Glomerular visceral epithelial cell (primary cell): Measurements from ENCODE around the gene ST6GALNAC4.

Source experiments
- DNase-seq: peaks from one replicate; pipeline ENCODE4 v3.0.0-alpha.2; 2016; ENCODE audit errors: extremely low spot score

ST6GALNAC4 gene, protein sequence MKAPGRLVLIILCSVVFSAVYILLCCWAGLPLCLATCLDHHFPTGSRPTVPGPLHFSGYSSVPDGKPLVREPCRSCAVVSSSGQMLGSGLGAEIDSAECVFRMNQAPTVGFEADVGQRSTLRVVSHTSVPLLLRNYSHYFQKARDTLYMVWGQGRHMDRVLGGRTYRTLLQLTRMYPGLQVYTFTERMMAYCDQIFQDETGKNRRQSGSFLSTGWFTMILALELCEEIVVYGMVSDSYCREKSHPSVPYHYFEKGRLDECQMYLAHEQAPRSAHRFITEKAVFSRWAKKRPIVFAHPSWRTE

DNA sequence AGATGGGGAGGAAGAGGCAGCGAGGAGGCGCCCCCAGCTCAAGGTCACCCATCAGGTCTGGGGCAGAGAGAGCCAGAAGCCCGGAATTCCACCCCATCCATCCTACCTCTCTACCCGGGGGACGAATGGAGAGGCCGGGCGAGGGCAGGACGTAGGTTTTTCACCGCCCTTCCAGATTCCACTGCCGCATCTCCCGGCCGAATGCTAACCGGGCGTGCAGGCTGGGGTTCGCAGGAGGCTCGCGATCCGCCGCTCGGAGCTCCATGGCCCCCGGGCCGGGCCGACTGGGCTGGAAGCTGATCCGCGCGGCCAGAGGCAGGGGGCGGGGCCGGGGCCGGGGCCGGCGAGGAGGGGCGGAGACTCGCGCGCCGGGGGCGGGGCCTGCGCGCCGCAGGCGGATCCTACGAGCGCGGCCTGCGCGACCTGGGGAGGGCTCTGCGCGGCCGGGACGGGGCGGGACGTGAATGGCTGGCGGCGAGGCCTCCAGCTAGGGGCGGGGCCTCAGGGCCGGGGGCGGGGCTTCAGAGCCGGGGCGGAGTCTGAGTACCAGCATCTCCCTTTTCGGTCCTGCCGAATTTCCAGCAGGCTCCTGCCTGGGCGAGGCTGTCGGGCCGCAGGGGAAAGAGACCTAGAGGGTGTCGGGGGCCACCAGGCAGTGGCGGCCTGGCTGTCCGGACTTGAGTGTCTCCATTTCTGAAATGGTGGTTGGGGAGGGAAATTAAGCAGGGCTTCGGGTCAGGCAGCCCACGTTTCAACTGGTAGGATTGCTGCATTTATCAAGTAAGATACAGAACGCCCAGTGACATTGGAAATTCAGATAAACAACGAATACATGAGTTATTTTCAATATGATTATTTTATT is at the start of gene ST6GALNAC4:
Gene ST6GALNAC4, minus strand, starts transcription at position 322 of the 862 bp plus-strand sequence. CDS start 622 bp downstream, outside the sequence.
- peak; percentile 95 for DNase-seq

DNA sequence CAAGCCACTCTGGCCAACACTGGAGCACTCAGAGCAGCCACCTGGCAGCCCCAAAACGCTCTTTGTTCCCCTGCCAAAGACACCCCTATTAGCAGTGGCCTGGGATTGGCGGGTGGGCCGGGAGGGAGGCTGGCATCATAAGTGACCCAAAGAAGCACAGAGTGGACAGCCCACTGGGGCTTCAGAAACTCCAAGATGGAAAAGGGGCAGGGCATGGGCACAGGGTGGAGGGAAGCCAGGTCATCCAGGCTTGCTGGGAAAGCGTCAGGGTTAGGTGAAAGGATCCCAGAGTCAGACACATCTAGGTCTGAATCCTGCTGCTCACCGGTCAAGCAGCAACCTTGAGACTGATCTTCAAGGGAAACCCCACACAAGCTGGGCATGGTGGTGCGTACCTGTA is 49.1 kb upstream of the ST6GALNAC4 start:
- no peak for DNase-seq

GRCh38 chr9:127963359-127964064 is 46.7 kb upstream of the ST6GALNAC4 start:
- DNase-seq, result no peak

GRCh38 chr9:127963041-127963358 is 46.2 kb upstream of the ST6GALNAC4 start:
- no peak for DNase-seq

DNA sequence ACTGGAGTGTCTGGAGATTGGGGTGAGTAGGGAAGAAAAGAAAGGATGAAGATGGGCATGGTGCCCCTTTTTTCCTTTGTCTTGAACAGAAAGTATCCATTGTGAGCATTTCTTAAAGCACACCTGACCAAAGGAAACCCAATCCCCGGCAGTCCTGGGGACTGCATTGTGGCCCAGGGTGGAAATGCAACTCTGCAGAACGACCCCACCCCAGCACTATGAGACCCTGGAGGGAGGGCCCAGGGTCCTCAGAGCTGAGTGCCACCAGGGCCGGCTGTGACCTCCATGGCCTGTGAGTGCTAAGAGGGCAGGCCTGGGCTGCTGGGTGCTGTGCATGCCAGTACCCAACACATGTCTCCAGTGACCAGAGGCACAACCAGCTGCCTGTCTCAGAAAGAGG is 45.4 kb upstream of the ST6GALNAC4 start:
- no peak for DNase-seq

DNA sequence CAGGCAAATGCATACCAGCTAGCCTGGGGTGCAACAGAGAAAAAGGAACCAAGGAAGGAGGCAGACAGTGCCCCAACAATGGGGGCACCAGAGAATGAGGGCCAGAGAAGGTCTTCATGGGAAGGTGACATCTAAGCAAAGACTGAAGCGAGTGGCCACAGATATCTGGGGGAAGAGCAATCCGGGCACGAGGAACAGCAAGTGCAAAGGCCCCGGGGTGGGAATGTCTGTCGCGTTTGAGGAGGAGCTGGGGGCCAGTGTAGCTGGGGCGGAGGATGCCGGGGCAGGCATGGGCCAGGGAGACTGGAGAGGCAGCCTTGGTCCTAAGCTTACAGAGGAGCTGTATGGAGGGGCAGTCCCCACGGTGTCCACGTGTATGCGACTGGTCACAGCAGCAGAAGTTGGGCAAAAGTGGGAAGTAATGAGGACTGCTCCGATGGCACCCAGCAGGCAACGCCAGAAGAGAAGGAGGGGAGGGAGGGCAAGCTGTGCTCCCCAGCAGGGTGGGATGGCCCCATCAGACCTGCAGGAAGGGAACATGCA is 44.8 kb upstream of the ST6GALNAC4 start:
- no peak for DNase-seq

DNA sequence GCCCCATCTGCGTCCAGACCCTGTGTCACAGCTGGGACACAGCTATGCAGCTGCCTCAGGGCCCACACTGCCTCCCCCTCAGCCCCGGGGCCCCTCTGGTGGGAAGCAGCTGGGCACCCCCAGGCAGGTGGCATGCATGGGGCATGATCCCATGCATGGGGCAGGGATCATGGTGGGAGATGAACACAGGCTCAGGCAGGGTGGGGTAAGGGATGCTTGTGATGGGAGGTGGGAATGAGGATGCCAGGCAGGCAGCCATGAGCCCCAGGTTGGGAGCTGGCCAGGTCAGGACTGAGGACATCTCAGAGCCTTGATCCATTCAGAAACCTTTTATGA is 44.3 kb upstream of the ST6GALNAC4 start:
- no peak for DNase-seq

- no peak for DNase-seq
These were observed 43.7 kb upstream of the ST6GALNAC4 start for GRCh38 chr9:127960410-127961154.

- no peak for DNase-seq
These were observed 43.1 kb upstream of the ST6GALNAC4 start for GRCh38 chr9:127959841-127960409.

- DNase-seq, result no peak
These were observed 42.6 kb upstream of the ST6GALNAC4 start for GRCh38 chr9:127959398-127959797.

GRCh38 chr9:127958728-127959127 is 41.9 kb upstream of the ST6GALNAC4 start:
- DNase-seq, result no peak

GRCh38 chr9:127955294-127956015 is 38.6 kb upstream of the ST6GALNAC4 start:
- peak; percentile 72 for DNase-seq

GRCh38 chr9:127954831-127955293 is 38.0 kb upstream of the ST6GALNAC4 start:
- DNase-seq, result no peak

GRCh38 chr9:127953768-127954505 is 37.1 kb upstream of the ST6GALNAC4 start:
- no peak for DNase-seq

- no peak for DNase-seq
These were observed 36.3 kb upstream of the ST6GALNAC4 start for GRCh38 chr9:127953154-127953553.

DNA sequence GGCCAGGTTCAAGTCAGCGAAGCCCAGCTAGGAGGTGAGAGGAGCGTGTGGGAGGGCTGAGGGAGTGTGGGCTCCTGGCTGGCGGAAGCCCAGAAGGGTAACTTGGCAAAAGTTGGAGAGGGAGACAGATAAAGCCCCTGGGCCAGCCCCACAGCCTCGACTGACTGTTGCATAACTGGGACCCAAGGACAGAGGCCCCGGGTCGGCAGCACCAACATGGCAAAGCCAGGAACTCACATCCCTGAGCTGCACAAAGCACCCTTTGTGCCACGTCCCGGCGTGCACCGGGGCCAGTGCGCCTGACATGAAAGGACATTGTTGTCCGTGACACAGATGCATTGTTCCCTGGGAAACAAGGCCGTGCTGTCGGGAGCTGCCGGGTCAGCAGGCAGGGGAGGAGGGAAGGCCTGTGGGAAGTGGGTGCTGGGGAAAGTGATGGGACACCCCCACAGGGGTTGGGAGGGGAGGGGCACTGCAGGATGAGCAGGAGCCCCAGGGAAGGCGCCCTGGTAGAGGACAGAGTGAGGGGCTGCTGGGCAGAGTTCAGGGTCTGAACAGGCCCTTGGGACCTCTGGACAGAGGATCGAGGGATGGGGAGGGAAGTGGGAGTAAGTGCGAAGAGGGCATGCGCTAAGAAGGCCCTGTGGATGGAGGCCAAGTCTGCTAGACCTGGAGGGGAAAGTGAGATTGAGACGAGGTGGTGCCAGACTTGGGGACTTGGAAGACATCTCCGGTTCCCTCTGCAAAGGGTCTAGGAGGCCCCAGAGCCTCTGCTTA is 33.9 kb upstream of the ST6GALNAC4 start:
- DNase-seq, result no peak

GRCh38 chr9:127949827-127950512 is 33.1 kb upstream of the ST6GALNAC4 start:
- no peak for DNase-seq
